Measurements from ENCODE around the gene PUS1.
"Not testable (repeated sequence)": the region's sequence is repeated elsewhere in the genome, so short reads cannot be mapped to it uniquely, and the experiment has no call there.

Gene PUS1

DNA sequence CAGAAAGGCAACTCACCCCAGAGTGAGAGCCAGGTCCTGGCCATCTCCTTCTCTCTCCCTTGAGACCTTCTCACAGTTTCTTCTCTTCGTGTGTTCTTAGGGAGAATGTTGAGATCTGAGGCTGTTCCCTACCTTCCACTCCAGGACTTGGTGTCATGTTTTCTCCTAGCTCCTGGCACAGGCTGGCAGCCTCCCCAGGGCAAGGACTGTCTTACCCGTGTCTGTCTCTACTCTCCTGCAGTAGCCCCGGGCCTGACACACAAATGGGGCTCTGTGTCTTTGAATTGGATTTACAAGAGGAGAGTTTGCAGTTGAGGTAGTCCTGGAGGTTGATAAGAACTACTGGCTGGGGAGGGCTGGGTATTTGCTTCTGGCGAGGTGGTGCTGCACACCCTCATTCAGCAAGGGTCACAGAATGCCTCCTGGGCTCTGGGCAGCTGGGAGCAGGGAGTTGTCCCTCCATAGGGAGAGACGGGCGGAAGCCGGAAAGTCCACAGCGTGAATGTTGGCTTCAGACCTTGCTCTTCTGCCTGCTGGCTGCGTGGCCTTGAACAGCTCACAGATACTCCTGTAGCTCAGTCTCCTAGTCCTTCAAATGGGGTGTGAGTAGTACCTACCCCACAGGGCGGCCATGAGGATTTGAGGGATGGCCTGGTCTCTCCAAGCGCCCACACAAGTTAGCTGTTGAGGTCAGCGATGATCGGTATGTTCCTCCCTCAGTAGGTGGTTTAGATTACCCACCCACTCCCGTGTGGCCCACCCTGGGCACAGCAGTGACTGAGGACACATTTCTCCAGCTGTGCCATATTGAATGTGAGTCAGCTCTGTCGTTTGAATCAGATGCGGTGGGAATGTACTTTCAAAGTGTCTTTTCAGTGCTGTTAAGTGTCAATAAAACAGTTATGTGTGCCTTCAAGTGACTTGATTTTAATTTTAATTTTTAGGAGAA is 30.8 kb downstream of the PUS1 start:
- no peaks in the 10 kb centered on the region for H3K27me3 Mint-ChIP-seq
- H3K4me1 Mint-ChIP-seq (ENCODE audit: low read depth in 2 of 2) = peaks cover 46 to 53% of the 10 kb centered on the region in 2 donors
- ATAC-seq (replicated peaks) = no peak
- H3K36me3 Mint-ChIP-seq (ENCODE audit: insufficient read depth) = peaks cover 24% of the 10 kb centered on the region
- H3K9me3 Mint-ChIP-seq = no peaks in the 10 kb centered on the region
- peak overlapping the region; percentile 57 to 87 for H3K27ac Mint-ChIP-seq
- no peak for DNase-seq
- no peak overlapping the region for H3K4me3 Mint-ChIP-seq

- H3K4me3 Mint-ChIP-seq; DNase-seq; H3K27ac Mint-ChIP-seq; H3K27me3 Mint-ChIP-seq; H3K9me3 Mint-ChIP-seq; ATAC-seq (replicated peaks): not testable (repeated sequence)
- peaks cover 24% of the 10 kb centered on the region for H3K36me3 Mint-ChIP-seq (ENCODE audit: insufficient read depth)
- peaks cover 46 to 57% of the 10 kb centered on the region in 2 donors for H3K4me1 Mint-ChIP-seq (ENCODE audit: low read depth in 2 of 2)
Observed at GRCh38 chr12:131960590-131961325, 31.7 kb downstream of the PUS1 start.

DNA sequence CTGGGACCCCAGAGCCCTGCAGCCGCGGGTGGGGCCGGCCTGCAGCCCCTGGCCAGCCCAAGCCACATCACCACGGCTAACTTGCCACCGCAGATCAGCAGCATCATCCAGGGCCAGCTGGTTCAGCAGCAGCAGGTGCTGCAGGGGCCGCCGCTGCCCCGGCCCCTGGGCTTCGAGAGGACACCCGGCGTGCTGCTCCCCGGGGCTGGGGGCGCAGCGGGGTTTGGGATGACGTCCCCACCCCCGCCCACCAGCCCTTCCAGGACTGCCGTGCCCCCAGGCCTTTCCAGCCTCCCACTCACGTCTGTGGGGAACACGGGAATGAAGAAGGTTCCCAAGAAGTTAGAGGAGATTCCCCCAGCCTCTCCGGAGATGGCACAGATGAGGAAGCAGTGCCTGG is 32.3 kb downstream of the PUS1 start:
- Mint-ChIP-seq H3K27ac (peak overlapping the region; percentile 44 to 47), H3K4me3 (peak overlapping the region in 1 of 2 donors; percentile 33), H3K4me1 (ENCODE audit: low read depth in 2 of 2) (peaks cover 42 to 53% of the 10 kb centered on the region in 2 donors), H3K36me3 (ENCODE audit: insufficient read depth) (peaks cover 24% of the 10 kb centered on the region)
- H3K9me3 Mint-ChIP-seq; H3K27me3 Mint-ChIP-seq; DNase-seq; ATAC-seq (replicated peaks): not testable (repeated sequence)

GRCh38 chr12:131962069-131962468 is 33.0 kb downstream of the PUS1 start:
- Mint-ChIP-seq H3K27me3 (no peaks in the 10 kb centered on the region), H3K36me3 (ENCODE audit: insufficient read depth) (peaks cover 25% of the 10 kb centered on the region), H3K4me1 (ENCODE audit: low read depth in 2 of 2) (peaks cover 42 to 53% of the 10 kb centered on the region in 2 donors), H3K27ac (peak overlapping the region; percentile 44 to 47), H3K9me3 (no peaks in the 10 kb centered on the region), H3K4me3 (peak overlapping the region in 1 of 2 donors; percentile 37)
- no peak for ATAC-seq (replicated peaks)
- no peak for DNase-seq

DNA sequence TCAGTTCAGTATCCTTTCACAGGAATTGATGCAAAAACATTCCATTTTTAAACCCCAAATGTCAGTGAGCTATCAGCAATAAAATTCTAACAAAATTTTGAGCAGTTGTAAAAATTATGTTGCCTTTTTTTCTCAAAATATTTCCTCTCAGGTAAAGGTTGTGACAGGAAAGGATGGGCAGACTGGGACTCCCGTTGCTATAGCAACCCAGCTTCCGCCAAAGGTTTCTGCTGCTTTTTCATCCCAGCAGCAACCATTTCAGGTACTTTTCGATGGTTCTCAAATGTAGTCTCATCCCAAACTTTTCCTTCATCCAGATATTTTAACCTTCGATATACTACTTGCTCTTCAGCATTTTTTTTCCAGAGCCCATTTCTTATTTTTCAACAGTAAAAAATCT is 34.3 kb downstream of the PUS1 start:
- DNase-seq (no peak), ATAC-seq (replicated peaks) (no peak)
- Mint-ChIP-seq H3K36me3 (ENCODE audit: insufficient read depth) (peaks cover 30% of the 10 kb centered on the region), H3K9me3 (no peaks in the 10 kb centered on the region), H3K27me3 (no peaks in the 10 kb centered on the region), H3K27ac (no peak overlapping the region), H3K4me1 (ENCODE audit: low read depth in 2 of 2) (peaks cover 40 to 56% of the 10 kb centered on the region in 2 donors), H3K4me3 (peak overlapping the region in 1 of 2 donors; percentile 37)

- no peaks in the 10 kb centered on the region for H3K9me3 Mint-ChIP-seq
- DNase-seq (no peak), ATAC-seq (replicated peaks) (no peak)
- peaks cover 33 to 61% of the 10 kb centered on the region in 2 donors for H3K4me1 Mint-ChIP-seq (ENCODE audit: low read depth in 2 of 2)
- H3K27ac Mint-ChIP-seq = peak overlapping the region in 1 of 2 donors; percentile 59
- peaks cover 26% of the 10 kb centered on the region for H3K36me3 Mint-ChIP-seq (ENCODE audit: insufficient read depth)
- no peak overlapping the region for H3K4me3 Mint-ChIP-seq
- H3K27me3 Mint-ChIP-seq = no peaks in the 10 kb centered on the region
Observed at GRCh38 chr12:131965073-131965472, 36.0 kb downstream of the PUS1 start.

GRCh38 chr12:131971226-131971625 is 42.1 kb downstream of the PUS1 start:
- Mint-ChIP-seq H3K4me1 (ENCODE audit: low read depth in 2 of 2) (peaks cover 23 to 46% of the 10 kb centered on the region in 2 donors), H3K9me3 (no peaks in the 10 kb centered on the region), H3K27ac (peak overlapping the region in 1 of 2 donors; percentile 41), H3K4me3 (no peak overlapping the region), H3K27me3 (no peaks in the 10 kb centered on the region), H3K36me3 (ENCODE audit: insufficient read depth) (peaks cover 32% of the 10 kb centered on the region)
- DNase-seq (no peak), ATAC-seq (replicated peaks) (no peak)

DNA sequence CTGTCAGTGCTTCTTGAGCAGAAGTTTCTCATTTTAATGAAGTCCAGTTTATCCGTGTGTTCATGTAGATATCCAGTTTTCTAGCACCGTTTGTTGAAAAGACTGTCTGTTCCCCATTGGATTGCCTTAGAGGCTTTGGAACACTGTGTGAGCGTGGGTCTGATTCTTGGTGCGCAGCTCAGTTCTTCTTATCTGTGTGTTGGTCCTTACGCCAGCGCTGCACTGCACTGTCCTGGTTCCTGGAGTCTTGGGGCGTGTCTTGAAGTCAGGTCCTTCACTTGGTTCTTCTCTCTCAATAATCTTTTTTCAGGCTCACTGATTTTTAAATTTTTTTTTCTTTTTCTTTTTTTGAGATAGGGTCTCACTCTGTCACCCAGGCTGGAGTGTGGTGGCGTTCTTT is 46.2 kb downstream of the PUS1 start:
- no peak for DNase-seq
- no peak overlapping the region for H3K4me3 Mint-ChIP-seq
- H3K27me3 Mint-ChIP-seq = no peaks in the 10 kb centered on the region
- peaks cover 13 to 29% of the 10 kb centered on the region in 2 donors for H3K4me1 Mint-ChIP-seq (ENCODE audit: low read depth in 2 of 2)
- no peaks in the 10 kb centered on the region for H3K9me3 Mint-ChIP-seq
- H3K27ac Mint-ChIP-seq = peak overlapping the region in 1 of 2 donors; percentile 30
- peaks cover 44% of the 10 kb centered on the region for H3K36me3 Mint-ChIP-seq (ENCODE audit: insufficient read depth)
- ATAC-seq (replicated peaks) = no peak

- Mint-ChIP-seq H3K27ac (no peak overlapping the region), H3K9me3 (no peaks in the 10 kb centered on the region), H3K27me3 (no peaks in the 10 kb centered on the region), H3K4me3 (no peak overlapping the region), H3K36me3 (ENCODE audit: insufficient read depth) (peaks cover 54% of the 10 kb centered on the region), H3K4me1 (ENCODE audit: low read depth in 2 of 2) (peaks cover 13 to 15% of the 10 kb centered on the region in 2 donors)
- DNase-seq (no peak), ATAC-seq (replicated peaks) (no peak)
Observed at GRCh38 chr12:131979606-131980005, 50.5 kb downstream of the PUS1 start.

DNA sequence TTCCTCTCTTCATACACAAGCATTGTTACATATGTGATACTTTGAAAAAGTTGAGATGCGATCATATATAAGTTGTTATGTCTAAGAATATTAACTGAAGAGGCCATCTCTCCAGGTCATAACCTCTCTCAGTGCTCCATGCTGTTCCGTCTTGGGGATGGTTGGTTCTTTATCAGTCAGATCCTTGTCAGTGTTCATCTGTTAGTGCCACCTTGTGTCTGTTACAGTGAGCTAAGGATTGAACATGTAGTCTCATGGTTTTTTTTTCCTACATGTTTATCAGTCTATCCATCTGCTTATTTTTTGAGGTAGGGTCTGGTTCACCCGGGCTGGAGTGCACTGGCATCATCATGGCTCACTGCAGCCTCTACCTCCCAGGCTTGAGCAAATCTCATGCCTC is 51.2 kb downstream of the PUS1 start:
- Mint-ChIP-seq H3K27me3 (no peaks in the 10 kb centered on the region), H3K4me3 (no peak overlapping the region), H3K9me3 (no peaks in the 10 kb centered on the region), H3K27ac (no peak overlapping the region), H3K4me1 (ENCODE audit: low read depth in 2 of 2) (peaks cover 12 to 15% of the 10 kb centered on the region in 2 donors), H3K36me3 (ENCODE audit: insufficient read depth) (peaks cover 59% of the 10 kb centered on the region)
- DNase-seq (no peak), ATAC-seq (replicated peaks) (no peak)

DNA sequence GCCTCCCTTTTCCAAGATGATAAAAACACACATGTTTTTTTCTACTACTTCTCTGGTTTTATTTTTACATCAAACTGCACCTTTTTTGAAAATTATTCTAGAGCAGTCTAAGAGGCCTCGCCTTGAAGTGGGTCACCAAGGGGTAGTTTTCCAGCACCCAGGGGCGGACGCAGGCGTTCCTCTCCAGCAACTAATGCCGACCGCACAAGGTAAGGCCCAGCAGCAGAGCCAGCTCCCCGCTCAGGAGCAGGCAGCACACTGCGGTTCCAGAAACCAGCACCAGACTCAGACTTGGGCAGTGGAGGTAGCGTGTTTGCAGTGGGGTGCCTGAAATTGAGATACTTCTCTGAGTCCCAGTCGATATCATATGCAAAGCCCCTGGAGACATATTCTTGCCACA is 52.3 kb downstream of the PUS1 start:
- Mint-ChIP-seq H3K9me3 (no peaks in the 10 kb centered on the region), H3K4me1 (ENCODE audit: low read depth in 2 of 2) (peaks cover 6 to 9% of the 10 kb centered on the region in 2 donors), H3K27me3 (no peaks in the 10 kb centered on the region), H3K27ac (no peak overlapping the region), H3K4me3 (no peak overlapping the region), H3K36me3 (ENCODE audit: insufficient read depth) (peaks cover 62% of the 10 kb centered on the region)
- ATAC-seq (replicated peaks) = no peak
- DNase-seq = no peak

GRCh38 chr12:131982041-131982440 is 53.0 kb downstream of the PUS1 start:
- no peak for DNase-seq
- no peaks in the 10 kb centered on the region for H3K9me3 Mint-ChIP-seq
- H3K4me1 Mint-ChIP-seq (ENCODE audit: low read depth in 2 of 2) = peaks cover 4 to 7% of the 10 kb centered on the region in 2 donors
- peak overlapping the region in 1 of 2 donors; percentile 72 for H3K27ac Mint-ChIP-seq
- H3K36me3 Mint-ChIP-seq (ENCODE audit: insufficient read depth) = peaks cover 69% of the 10 kb centered on the region
- no peak overlapping the region for H3K4me3 Mint-ChIP-seq
- ATAC-seq (replicated peaks) = no peak
- no peaks in the 10 kb centered on the region for H3K27me3 Mint-ChIP-seq

DNA sequence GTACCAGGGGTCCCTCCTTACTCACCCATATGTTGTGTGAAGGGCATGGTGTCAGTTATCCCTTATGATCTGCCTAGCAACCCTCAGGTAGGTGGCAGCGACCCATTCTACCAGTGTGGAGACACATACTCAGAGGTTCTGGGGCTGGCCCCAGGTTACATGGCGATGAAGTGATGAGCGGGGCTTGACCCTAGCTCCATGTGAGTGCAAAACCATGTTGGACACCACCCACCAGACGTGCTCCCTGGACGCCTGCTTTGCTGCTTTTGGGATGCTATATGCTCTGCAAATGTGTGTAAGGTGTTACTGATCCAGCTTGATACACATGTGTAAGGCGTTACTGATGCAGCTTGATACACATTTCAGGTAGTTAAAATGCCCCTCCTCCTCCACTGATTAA is 54.0 kb downstream of the PUS1 start:
- Mint-ChIP-seq H3K27me3 (no peaks in the 10 kb centered on the region), H3K4me3 (no peak overlapping the region), H3K27ac (peak overlapping the region in 1 of 2 donors; percentile 46), H3K9me3 (no peaks in the 10 kb centered on the region), H3K36me3 (ENCODE audit: insufficient read depth) (peaks cover 79% of the 10 kb centered on the region), H3K4me1 (ENCODE audit: low read depth in 2 of 2) (peaks cover 1 to 3% of the 10 kb centered on the region in 2 donors)
- DNase-seq = no peak
- ATAC-seq (replicated peaks) = no peak

Data from effector memory CD8-positive, alpha-beta T cell (primary cell).